GM19035 (cell line): ENCODE data around the gene GOLGA8T.
"Not testable (repeated sequence)": the region's sequence is repeated elsewhere in the genome, so short reads cannot be mapped to it uniquely, and the experiment has no call there.

ENCODE experiments used
- ATAC-seq: cut with Tn5 transposase; IDR thresholded peaks from one replicate; pipeline ENCODE4 v1.9.1; 2021; ENCODE audit not compliant: unreplicated experiment

Gene GOLGA8T

DNA sequence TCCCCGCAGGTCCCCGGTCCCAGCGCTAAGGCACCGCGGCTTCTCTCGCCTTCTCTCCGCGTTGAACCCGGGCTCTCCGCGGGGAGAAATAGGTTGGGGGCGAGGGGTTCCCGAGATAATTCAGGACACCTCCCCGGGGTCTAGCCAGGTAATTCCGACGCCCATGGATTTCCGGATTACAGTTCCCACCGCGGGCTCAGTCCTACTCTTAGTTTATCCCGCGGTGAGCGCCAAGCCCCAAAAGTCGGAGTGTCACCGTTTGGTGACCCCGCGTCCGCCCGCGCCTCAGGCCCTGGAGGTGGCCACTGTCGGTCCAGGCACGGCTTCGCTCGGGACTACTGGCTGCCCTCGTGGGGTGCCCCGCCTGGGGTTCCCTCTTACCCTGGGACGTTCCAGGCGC, 56.8 kb downstream of the GOLGA8T start:
- ATAC-seq, result not testable (repeated sequence)

DNA sequence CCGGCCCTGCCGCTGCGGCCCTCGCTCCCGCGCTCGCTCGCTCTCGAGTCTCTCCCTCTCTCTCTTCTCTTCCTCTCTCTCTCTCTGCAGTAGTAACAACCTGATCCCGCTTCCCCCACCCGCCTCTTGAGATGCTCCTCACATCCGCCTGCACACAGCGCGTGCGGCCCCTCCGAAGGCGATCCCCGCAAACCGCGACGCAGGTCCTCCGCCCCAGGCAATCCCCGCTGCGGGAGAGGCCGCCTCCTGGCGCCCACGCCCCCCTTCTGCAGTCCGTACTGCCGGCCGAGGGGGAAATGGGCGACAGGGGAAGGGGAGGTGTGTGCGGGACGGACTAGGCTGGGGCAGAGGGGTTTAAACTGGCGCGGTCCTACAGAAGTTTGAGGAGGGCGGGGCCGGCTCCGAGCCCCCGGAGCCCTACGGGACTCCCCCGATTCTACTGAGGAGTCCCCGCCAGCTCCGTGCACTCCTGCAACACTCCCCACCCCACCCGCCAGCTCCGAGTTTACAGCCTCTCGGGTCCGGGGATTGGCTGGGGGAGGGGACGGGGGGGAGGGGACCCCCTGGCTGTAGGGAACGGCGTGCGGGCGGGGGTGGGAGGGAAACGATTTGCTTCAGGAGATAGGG, 57.4 kb downstream of the GOLGA8T start:
- ATAC-seq, result not testable (repeated sequence)

DNA sequence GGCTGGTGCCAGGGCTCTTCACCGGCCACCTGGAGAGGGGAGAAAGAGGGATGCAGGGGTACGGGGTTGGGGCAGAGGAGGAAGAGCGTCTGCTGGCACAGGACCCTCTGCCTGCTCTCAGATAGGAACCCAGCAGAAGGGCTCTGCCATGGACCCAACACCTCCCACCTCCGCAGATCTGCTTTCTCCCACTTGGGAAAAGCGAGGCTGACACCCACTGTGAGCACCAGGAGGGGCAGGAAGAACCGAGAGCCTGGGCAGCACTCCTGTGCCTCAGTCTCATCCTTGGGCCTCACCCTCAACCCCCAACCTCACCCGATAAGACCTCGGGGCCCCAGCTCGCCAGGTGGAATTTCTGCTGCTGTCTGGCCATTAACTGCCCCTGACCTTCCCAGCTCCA, 58.0 kb downstream of the GOLGA8T start:
- not testable (repeated sequence) for ATAC-seq
